ENCODE results near the gene FLYWCH1.

- TF ChIP-seq CTCF (IDR thresholded peaks at IDR 0.05) (no peak), POLR2A (IDR thresholded peaks at IDR 0.05) (no peak)
Measured at GRCh38 chr16:2925951-2926649, 14.4 kb downstream of the FLYWCH1 start.

Measured in Peyer's patch (tissue), 4 donors.